Endometrial microvascular endothelial cells (primary cell): Measurements from ENCODE around the gene SECISBP2. TPM values are rescaled to one million over a fixed set of nuclear protein-coding genes. Genes with fewer than 3 reads are reported as not detected.

Source experiments
- in situ Hi-C: cut with HindIII; loops from 2 replicates; pipeline ENCODE4 v1.10.0; 2017; ENCODE audit warnings: low sequenced_read_pairs, low pct_unique_long_range_greater_than_20kb; ENCODE audit errors: inconsistent ontology term
- total RNA-seq: library from RNA; depleted of rRNA; stranded (reverse); fragments of >200 nt; gene quantifications from one replicate; pipeline ENCODE4 v1.2.3, GENCODE V29; 2015; ENCODE audit errors: inconsistent ontology term

SECISBP2 gene
- total RNA-seq, 1 donor from 2014 or later = 29.6 TPM

DNA sequence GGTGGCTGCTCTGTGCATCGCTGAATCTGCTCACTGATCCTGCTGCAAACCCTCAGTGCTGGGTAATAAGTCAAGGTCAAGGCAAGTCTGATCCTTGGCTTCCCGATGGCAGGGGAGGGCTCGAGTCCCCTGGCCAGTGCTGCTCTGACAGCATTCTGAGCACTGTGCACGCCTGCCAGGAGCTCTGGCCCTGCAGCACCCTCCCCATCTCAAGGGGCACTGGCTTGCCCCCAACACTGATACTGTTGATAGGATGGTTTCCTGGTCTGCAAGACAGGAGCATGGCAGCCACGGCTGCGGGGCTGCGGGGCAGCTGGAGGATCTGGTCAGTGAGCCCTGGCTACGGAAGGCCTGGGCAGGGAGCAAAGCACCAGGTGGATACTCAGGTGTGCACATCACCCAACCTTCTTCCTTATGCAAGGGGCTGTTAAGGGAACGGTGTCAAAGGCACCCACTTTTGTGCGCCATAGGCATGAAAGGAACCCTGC lies 71.8 kb downstream of the SECISBP2 start:
- in situ Hi-C loops = no loop called here

- in situ Hi-C loops = no loop called here
Measured at GRCh38 chr9:89390578-89391116, 72.3 kb downstream of the SECISBP2 start.

GRCh38 chr9:89391585-89391984 lies 73.3 kb downstream of the SECISBP2 start:
- in situ Hi-C loops = no loop called here

- in situ Hi-C loops = no loop called here
Measured at GRCh38 chr9:89394412-89394811, 76.1 kb downstream of the SECISBP2 start.

- in situ Hi-C loops = no loop called here
Measured at GRCh38 chr9:89395931-89396710, 77.8 kb downstream of the SECISBP2 start.

GRCh38 chr9:89397471-89397870 lies 79.2 kb downstream of the SECISBP2 start:
- in situ Hi-C loops = no loop called here

GRCh38 chr9:89398621-89399020 lies 80.3 kb downstream of the SECISBP2 start:
- in situ Hi-C loops = no loop called here

DNA sequence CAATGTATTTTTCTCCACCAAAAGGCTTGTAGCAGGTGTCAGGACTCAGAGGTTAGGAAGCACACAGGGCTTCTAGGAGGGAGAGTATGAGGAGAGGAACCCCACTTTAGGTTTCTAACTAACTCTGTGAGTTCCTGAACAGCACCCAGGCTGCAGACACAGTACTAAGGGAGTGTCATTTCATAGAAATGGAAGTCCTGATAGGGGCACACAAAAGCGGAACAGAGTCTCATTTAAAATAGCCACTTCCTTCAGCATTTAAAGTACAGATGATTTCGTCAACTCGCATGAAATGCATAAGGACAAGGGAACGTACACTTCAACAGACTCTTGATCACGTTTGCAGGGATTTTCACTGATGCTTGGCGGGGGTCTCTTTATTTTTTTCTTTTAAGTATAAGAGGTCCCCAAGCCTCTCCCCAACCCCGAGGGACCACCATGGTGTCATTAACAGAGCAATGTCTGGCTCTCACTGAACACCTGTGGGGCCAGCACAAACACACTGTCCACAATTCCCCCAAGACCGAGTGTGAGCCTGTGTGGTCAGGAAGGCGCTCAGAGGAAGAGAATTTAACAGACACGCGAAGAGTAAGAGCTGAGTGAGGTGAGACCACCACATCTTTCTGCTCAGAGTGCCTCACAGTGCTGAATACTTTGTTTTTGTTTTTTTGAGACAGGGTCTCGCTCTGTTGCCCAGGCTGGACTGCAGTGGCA lies 82.3 kb downstream of the SECISBP2 start:
- in situ Hi-C loops = no loop called here

DNA sequence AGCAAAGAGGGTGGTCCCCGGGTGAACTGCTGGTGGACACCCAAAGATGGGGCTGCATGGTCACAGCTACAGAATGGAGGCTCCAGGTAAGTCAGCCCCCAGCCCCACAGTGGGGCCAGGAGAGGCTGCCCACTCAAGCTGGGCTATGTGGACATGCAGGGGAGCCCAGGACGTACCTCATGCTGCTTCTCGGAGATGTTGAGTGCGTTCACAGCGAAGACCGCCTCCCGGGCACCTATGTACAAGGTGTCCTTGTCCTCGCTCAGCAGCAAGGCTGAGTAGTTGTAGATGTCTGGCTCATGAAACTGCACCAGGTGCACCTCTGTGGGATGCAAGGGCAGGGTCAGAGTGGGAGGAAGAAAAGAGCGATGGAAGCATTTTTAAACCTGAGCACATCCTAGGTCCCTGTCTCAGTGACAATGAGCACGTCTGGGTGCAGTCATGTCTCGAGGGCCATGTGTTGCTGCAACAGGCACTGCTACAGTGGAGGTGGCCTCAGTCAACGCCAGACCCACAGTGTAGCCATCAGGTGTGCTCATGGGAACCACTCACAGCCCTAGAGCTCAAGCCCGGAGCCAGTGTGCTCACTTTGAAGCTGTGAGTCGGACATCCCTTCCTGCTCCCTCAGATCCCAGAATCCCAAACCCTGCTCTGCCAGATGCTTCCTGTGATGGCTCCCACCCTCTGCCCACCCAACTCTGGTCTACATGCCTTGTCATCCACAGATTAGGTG lies 84.6 kb downstream of the SECISBP2 start:
- in situ Hi-C loops = no loop called here

- in situ Hi-C loops = no loop called here
Measured at GRCh38 chr9:89404074-89404473, 85.8 kb downstream of the SECISBP2 start.

- in situ Hi-C loops = no loop called here
Measured at GRCh38 chr9:89405826-89406225, 87.5 kb downstream of the SECISBP2 start.

- in situ Hi-C loops = no loop called here
Measured at GRCh38 chr9:89407070-89407469, 88.8 kb downstream of the SECISBP2 start.

DNA sequence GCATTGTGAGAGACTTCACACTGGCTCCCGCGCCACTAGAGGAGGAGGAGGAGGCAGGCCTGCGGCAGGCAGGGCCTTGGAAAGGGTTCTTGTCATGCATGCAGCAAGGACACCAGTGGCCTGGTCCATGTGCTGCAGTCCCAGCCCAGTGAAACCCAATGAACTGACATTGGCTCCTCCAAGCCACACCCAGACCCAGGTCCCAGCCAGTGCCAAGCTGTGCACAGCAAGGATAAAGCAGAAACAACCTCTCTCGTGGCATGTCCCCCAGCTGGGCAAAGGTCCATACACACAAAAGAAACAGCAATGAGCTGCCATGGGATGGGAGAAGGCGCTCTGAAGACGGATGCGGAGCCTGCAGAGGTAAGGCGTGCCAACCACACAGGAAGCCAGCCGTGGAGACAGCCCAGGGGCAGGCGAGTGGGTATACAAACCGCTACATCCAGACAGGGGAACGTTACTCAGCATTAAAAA lies 90.4 kb downstream of the SECISBP2 start:
- in situ Hi-C loops = no loop called here

Other genes starting within 250 kb of the SECISBP2 start
- gene SHC3, start 139.7 kb upstream of the SECISBP2 start, total RNA-seq = under 0.01 TPM
- gene CKS2, start 7.3 kb upstream of the SECISBP2 start, total RNA-seq = 384 TPM
- 2.8 TPM for gene SEMA4D, start 179.6 kb downstream of the SECISBP2 start, total RNA-seq